AG20443 (cell line): Measurements from ENCODE around the gene PFKFB3.

Source experiments
- DNase-seq: peaks from one replicate; pipeline ENCODE4 v3.0.0; 2012; ENCODE audit warnings: low spot score, mixed read lengths

Gene PFKFB3

DNA sequence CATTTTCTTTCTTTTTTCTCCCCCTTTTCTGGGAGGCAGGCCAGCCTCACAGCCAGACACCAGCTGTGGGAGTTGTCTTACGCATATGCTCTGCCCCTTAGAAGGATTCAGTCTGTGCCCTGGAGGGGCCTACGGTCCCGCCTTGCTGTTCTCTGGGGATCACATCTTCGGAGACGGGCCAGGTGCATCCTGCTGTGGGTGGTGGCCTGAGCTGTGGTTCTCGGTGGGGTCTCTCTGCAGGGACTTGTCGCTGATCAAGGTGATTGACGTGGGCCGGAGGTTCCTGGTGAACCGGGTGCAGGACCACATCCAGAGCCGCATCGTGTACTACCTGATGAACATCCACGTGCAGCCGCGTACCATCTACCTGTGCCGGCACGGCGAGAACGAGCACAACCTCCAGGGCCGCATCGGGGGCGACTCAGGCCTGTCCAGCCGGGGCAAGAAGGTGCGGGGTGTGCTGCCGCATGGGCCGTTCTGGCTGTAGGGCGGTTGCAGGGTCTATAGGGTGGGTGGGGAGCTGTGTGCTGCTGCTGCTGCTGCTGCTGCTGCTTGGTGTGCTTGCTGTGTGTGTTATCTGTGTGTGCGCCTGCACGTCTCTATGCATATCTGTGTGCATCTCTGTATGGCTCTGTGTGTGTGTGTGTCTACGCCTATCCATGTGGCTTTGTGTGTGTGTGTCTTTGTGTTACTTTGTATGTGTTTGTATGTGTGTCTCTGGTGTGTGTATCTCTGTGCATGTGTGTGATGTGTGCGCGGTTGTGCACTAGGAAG, 17.9 kb downstream of the PFKFB3 start:
- DNase-seq, result no peak

DNA sequence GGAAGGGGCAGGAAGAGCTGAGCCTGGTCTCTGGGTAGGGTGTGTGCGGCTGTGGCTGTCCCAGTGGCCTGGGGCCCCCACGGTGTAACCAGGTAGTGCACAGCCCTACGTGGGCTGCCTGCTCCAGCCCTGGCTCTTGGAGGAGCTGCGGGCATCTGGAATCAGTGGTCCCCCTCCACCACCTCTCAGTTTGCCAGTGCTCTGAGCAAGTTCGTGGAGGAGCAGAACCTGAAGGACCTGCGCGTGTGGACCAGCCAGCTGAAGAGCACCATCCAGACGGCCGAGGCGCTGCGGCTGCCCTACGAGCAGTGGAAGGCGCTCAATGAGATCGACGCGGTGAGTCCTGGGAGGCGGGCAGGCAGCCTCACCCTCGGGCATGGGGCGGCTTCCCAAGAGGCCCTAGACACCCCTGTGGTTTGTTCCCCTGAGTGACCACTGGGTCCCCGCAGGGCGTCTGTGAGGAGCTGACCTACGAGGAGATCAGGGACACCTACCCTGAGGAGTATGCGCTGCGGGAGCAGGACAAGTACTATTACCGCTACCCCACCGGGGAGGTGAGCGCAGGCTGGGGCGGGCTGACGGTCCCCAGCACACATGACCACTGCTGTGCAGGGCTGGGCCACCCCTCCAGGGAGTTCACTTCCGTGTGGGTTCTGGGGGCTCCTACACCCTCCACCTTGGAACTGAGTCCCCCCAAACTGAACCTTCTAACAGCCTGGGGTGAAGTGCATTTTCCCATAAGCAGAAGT, 18.6 kb downstream of the PFKFB3 start:
- DNase-seq, result no peak

DNA sequence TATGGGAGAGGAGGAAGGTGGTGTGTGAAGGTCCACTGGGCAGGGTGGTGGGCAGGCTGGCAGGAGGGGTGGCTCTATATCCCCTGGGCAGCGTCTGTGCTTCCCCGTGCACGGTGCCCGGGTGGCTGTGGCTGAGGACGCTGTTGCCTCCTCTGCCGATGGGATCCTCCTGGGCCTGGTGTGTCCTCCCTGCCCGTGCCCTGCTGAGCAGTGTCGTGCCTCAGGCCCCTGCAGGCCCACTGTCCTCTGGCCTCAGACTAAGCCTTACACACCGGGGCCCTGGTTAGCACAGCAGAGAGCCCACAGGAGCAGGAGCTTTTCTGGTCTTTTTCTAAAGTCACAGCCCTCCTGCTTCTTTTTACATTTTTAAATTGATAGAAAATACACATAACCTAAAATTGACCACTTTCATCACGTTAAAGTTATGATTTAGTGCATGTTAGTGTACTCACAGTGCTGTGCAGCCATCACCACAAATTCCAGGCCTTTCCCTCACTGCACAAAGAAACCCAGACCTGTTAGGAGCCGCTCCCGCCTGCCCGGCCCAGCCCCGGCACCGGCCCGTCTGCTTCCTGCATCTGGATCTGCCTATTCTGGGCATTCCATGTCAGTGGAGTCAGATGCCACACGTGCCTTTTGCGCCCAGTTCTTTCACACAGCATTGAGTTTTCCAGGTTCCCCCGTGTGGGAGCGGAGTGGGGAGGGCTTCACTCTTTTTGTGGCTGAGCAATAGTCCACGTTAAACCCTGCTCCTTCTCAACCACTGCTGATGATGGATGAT, 19.4 kb downstream of the PFKFB3 start:
- peak; percentile 66 for DNase-seq

DNA sequence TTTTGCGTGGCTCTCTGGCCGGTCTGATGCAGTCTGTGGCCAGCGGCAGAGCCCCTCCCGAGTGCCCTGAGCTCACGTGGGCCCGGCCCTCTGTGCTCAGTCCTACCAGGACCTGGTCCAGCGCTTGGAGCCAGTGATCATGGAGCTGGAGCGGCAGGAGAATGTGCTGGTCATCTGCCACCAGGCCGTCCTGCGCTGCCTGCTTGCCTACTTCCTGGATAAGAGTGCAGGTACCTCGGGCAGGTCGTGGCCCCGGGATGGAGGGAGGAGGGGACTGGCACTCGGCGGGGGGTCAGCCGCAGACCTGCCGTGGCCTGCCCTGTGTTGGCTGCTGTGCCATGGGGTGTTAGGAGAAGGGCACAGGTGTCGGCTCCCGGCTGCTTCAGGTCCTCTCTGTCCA, 20.0 kb downstream of the PFKFB3 start:
- no peak for DNase-seq

DNA sequence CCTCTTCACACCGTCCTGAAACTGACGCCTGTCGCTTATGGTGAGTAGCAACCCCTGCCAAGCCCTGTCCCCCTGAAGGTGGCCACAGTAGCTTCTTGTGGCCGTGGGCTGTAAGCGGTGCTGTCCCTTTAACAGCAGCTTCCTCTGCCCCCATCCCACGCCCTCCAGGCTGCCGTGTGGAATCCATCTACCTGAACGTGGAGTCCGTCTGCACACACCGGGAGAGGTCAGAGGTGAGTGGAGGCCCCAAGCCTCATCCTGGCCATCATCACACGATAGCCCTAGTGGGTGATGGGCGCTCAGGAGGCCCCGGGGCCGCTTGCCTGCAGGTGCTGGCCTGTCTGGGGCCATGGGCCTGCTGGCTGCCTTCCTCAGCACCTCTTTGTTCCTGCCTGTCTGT, 21.2 kb downstream of the PFKFB3 start:
- DNase-seq, result no peak

DNA sequence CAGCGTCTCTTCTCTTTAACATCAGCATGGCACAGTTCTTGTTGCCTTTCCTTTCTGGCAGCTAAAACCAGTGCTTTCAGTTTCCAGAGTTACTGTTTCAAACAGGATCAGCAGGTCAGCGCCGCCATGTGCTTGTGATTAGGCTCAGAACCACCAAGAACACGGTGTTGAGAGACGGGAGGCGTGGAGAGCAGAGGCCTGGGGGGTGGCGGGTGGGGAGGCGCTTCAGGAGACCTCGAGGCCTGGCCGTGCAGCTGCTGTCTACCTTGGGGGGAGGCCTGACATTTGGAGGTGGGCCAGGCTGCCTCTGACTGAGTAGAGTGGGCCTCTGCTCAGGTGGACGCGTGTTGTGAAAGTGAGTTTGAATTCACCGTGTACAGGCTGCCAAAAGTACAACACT, 22.0 kb downstream of the PFKFB3 start:
- no peak for DNase-seq

DNA sequence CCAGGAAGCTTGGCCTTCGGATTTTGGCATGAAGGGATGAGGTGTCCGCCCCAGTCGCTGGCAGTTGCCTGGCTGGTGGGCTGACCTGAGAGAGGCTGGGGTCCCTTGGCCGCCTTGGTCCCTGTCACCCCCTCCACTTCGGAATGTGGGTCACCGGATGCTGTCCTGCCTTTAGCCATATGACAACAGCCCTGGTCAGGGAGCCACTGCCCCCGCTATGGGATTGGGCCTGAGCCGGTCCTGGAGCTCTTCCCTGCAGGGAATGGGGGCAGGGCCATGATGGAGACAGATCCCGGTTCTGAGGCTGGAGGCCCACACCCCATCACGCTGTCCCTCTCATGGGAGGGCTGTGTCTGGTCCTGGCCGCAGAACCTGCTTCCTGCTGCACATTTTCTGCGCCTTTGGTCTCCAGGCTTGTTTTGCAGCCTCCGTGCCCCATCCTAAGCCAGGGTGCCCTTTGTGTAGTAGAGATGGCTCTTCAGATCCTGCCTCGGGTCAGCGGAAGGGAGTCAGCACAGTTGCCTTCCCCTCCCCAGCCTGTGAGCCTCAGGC, 22.6 kb downstream of the PFKFB3 start:
- no peak for DNase-seq

DNA sequence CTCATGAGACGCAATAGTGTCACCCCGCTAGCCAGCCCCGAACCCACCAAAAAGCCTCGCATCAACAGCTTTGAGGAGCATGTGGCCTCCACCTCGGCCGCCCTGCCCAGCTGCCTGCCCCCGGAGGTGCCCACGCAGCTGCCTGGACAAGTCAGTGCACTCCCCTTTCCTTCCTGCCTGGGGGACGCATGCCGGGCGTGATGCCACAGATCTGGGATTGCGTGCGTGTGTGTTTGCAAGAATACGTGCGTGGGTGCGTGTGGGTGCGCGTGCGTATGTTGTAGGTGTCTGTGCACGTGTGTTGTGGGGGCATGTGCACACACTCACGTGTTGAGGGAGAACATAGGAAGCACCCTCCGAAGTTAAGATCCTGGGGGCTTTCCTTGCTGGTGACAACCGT, 23.5 kb downstream of the PFKFB3 start:
- no peak for DNase-seq

DNA sequence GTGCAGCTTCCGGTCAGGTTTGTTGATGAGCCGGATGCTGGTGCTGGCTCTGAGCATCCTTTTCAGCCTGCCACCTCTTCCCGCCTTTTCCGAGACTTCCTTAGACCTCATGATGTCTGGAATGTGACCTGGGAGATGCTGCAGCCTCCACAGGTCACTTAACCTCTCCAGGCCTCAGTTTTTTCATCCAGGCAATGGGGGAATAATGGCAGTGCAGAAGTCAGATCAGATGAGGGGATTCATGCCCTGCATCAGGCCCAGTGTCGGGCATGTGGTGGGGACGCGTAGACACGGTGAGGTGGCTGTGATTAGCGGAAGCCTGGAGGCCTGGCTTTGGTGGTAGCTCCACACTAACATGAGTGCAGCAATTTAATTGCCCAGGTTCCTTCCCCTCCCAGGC, 24.6 kb downstream of the PFKFB3 start:
- DNase-seq, result no peak

DNA sequence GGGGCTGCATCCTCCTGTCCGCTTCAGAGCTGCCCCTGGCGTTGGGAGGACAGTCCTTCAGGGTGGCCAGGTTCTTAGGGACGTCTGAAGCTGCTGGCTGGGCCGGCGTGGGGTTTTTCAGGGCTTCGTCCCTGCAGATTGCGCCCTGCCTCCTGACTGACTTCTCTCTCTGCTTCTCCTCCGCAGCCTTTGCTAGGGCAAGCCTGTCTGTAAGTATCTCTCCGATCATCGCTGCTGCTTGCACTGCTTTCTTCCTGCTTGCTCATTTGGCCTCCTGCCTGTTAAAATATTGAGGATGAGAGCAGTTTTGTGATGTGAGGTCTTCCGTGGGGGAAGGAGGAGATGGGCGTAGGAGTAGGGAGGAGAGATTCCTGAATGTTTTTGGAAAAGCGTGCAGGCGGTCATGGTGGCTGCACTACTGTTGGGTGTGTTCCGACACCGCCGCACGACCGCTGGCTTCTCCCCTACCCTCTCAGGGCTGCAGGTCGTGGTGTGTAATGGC, 25.3 kb downstream of the PFKFB3 start:
- DNase-seq, result no peak

DNA sequence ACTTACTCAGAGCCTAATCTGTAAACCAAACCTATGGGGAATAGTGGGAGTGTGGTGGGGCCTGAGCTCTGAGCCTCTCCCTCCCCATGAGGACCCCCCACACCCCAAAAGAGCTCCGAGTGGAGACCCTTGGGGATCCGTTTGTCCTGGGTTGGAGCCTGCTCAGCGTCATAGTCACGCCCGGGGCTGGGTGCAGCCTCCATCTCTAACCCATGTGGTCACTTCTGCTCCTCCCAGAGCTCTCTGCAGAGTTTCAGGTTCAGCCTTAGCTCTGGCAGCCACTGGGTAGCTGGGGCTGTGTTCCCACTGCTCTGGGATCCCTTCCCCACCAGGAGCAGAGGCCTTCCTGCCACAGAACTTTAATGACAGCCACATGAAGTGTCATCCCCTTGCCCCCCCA, 25.9 kb downstream of the PFKFB3 start:
- no peak for DNase-seq

DNA sequence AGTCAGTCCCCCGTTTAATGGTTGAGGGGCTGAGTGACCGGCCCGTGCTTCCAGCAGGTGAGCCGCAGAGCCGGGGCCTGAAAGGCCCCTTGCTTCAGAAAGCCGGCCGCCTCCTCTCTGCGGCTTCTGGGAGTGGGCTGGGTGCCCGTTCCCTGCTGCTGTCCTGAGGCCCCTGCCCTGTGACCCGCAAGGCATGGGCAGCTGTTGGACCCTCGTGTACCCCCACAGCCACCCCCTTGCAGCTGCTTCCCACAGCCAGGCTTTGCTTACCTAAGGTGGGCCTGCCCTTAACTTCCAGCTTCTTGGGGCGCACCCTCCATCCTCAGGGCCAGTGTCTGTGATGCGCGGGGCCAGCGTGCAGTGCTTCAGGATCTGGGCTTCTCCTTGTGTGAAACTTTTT, 26.6 kb downstream of the PFKFB3 start:
- no peak for DNase-seq

DNA sequence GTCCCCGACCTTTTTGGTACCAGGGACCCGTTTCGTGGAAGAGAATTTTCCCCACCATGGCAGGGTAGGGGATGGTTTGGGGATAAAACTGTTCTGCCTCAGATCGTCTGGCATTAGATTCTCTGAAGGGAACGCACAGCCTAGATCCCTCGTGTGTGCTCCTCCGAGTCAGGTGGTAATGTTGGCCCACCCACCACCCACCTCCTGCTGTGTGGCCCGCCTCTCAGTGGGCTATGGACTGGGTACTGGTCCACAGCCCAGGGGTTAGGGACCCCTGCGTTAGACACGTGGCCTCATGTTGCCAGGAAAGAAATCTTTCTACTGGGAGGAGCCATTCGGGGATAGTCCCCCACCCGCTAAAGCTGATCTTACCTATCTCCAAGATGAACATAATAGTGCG, 27.0 kb downstream of the PFKFB3 start:
- DNase-seq, result no peak

DNA sequence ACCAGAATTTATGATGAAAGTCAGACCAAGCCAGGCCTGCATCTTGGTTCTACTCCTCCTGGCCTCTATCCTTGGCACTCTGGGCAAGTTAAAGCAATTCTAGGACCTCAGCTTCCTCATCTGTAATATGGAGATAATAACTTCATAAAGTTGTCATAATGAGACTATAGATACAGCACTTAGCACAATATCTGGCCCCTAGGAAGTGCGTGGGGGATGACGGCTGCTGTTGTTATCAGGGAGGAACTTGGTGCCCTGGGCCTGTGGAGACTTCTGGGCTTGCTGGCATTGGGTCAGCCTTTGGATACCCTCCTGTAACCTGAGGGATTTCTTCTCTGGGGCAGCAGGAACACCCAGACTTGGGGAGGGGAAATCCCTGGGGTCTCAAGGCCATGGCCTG, 27.6 kb downstream of the PFKFB3 start:
- DNase-seq, result no peak

DNA sequence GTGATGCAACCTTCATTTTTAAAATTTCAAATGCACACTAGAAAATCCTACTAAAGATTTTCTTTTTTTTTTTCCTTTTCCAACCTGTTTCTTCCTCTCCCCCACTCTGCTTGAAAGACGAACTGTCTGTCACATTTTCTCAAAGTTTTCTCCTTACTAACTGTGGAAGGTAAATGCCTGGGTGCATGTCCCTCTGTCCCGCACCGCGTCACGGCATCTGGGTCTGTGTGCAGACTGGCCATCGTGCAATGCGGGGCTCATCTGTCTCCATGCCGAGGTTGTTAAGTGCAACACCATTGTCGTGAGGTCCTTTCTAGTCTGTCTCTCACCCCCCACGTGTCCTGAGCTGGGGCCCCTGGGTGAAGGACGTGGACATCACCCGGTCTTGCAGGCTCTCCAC, 28.4 kb downstream of the PFKFB3 start:
- no peak for DNase-seq

DNA sequence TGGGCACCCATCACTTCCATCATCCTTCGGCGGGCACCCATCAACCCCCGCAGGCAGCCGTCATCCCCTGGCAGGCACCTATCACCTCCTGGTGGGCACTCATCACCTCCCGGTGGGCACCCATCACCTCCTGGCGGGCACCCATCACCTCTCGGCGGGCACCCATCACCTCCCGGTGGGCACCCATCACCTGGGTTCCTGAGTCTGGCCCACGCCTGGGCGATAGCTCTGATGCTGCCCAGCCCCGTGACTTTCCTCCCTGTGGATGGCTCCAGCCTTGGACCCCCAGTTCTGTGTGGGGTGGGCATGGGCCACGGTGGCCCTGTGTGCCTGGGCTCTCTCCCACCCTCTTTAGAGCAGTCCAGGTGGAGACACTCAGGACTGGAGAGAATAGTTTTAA, 29.0 kb downstream of the PFKFB3 start:
- DNase-seq, result no peak

DNA sequence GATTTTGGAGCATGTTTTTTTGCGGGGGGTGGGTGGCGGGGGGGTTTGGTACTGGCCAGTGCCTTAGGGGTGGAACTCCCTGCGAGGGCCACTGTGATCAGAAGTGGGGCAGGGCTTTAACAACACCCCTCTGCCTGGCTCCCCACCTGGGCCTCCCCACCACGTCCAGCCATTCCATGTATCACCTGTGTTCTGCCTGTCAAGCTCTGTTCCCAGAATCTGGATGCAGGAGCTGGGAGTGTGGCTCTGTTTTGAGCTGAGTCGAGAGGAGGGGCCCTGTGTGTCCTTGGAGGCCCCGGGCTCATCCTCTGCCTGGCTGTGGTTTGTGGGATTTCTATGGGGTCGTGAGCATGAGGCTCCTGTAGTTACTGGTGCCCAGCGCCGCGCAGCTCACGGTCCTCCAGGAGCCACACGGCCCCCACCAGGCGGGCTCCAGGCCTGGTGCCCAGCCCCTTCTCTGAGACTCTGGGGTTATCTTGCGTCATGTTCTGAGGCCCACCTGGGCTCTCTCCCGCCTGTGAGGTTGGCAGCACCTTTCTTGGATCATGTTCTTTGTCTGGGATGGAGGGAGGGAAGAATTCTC, 29.6 kb downstream of the PFKFB3 start:
- no peak for DNase-seq

DNA sequence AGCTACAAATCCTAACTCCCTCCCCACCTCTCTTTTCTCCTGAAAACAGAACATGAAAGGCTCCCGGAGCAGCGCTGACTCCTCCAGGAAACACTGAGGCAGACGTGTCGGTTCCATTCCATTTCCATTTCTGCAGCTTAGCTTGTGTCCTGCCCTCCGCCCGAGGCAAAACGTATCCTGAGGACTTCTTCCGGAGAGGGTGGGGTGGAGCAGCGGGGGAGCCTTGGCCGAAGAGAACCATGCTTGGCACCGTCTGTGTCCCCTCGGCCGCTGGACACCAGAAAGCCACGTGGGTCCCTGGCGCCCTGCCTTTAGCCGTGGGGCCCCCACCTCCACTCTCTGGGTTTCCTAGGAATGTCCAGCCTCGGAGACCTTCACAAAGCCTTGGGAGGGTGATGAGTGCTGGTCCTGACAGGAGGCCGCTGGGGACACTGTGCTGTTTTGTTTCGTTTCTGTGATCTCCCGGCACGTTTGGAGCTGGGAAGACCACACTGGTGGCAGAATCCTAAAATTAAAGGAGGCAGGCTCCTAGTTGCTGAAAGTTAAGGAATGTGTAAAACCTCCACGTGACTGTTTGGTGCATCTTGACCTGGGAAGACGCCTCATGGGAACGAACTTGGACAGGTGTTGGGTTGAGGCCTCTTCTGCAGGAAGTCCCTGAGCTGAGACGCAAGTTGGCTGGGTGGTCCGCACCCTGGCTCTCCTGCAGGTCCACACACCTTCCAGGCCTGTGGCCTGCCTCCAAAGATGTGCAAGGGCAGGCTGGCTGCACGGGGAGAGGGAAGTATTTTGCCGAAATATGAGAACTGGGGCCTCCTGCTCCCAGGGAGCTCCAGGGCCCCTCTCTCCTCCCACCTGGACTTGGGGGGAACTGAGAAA, 30.4 kb downstream of the PFKFB3 start:
- no peak for DNase-seq

DNA sequence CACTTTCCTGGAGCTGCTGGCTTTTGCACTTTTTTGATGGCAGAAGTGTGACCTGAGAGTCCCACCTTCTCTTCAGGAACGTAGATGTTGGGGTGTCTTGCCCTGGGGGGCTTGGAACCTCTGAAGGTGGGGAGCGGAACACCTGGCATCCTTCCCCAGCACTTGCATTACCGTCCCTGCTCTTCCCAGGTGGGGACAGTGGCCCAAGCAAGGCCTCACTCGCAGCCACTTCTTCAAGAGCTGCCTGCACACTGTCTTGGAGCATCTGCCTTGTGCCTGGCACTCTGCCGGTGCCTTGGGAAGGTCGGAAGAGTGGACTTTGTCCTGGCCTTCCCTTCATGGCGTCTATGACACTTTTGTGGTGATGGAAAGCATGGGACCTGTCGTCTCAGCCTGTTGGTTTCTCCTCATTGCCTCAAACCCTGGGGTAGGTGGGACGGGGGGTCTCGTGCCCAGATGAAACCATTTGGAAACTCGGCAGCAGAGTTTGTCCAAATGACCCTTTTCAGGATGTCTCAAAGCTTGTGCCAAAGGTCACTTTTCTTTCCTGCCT, 31.1 kb downstream of the PFKFB3 start:
- DNase-seq, result no peak

DNA sequence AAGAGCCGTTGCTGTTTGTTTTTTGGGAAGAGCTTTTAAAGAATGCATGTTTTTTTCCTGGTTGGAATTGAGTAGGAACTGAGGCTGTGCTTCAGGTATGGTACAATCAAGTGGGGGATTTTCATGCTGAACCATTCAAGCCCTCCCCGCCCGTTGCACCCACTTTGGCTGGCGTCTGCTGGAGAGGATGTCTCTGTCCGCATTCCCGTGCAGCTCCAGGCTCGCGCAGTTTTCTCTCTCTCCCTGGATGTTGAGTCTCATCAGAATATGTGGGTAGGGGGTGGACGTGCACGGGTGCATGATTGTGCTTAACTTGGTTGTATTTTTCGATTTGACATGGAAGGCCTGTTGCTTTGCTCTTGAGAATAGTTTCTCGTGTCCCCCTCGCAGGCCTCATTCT, 31.6 kb downstream of the PFKFB3 start:
- no peak for DNase-seq
